K562 (cell line): ENCODE data around the gene ZNHIT2. TPM values are rescaled to one million over a fixed set of nuclear protein-coding genes. Genes with fewer than 3 reads are reported as not detected.
A peak's percentile ranks its signal among the peaks of the same experiment; 100 is the strongest.

ENCODE experiments used
- CBFB ChIP-seq: sonication (generic); formaldehyde crosslinking; IDR thresholded peaks from 2 replicates; pipeline ENCODE4 v1.4.0; 2020; ENCODE audit warnings: mild to moderate bottlenecking, missing genetic modification reagents
- CEBPZ ChIP-seq: fragments of 150-350 bp; IDR thresholded peaks from 2 replicates; pipeline ENCODE4 v1.6.1; 2014; ENCODE audit warnings: low read depth, mild to moderate bottlenecking, low read length, borderline replicate concordance
- CTBP1 ChIP-seq: fragments of 450-650 bp; IDR thresholded peaks from 2 replicates; pipeline ENCODE4 v1.6.1; 2016; ENCODE audit warnings: borderline replicate concordance
- CTCFL ChIP-seq: IDR thresholded peaks from 2 replicates; pipeline ENCODE4 v1.6.1; 2011; ENCODE audit warnings: borderline replicate concordance, low read depth, mild to moderate bottlenecking, moderate library complexity, low read length; ENCODE audit not compliant: insufficient read depth, poor library complexity, severe bottlenecking
- FOXP1 ChIP-seq: sonication (generic); formaldehyde crosslinking; IDR thresholded peaks from 2 replicates; pipeline ENCODE4 v1.8.0; 2022; ENCODE audit warnings: mild to moderate bottlenecking, missing genetic modification reagents
- HNRNPL ChIP-seq: fragments of 200-400 bp; formaldehyde crosslinking; IDR thresholded peaks from 2 replicates; pipeline ENCODE4 v1.6.1; 2017; ENCODE audit warnings: low read depth, mild to moderate bottlenecking, low read length
- NELFE ChIP-seq: IDR thresholded peaks from 2 replicates; pipeline ENCODE4 v1.6.1; 2011; ENCODE audit warnings: mild to moderate bottlenecking; ENCODE audit not compliant: insufficient read depth, insufficient read length
- NONO ChIP-seq, 2 experiments: fragments of 200-400 bp in 1 of 2; fragments of 450-650 bp in 1 of 2; formaldehyde crosslinking in 1 of 2; IDR thresholded peaks; 2 replicates each; pipeline ENCODE4 v1.6.1; 2017; ENCODE audit warnings: low read depth in 2 of 2, mild to moderate bottlenecking in 2 of 2, moderate library complexity in 2 of 2, low read length in 1 of 2
- ZBED1 ChIP-seq: IDR thresholded peaks from 2 replicates; pipeline ENCODE4 v1.6.1; 2014
- ZNF23 ChIP-seq: fragments of 250-450 bp; sonication (Bioruptor Pico); IDR thresholded peaks from 2 replicates; pipeline ENCODE4 v1.4.0; 2020; ENCODE audit warnings: mild to moderate bottlenecking
- ZNF316 ChIP-seq: fragments of 450-650 bp; IDR thresholded peaks from 2 replicates; pipeline ENCODE4 v1.6.1; 2016
- ZNF695 ChIP-seq: fragments of 450-650 bp; formaldehyde crosslinking; IDR thresholded peaks from 2 replicates; pipeline ENCODE4 v1.4.0; 2020; ENCODE audit warnings: mild to moderate bottlenecking, moderate library complexity
- ZNF707 ChIP-seq: fragments of 250-450 bp; sonication (Bioruptor Pico); conservative IDR thresholded peaks from 2 replicates; pipeline ENCODE4 v1.8.0; 2022; ENCODE audit warnings: inconsistent platforms, mild to moderate bottlenecking, moderate library complexity
- polyA plus RNA-seq, 8 experiments: library from polyadenylated mRNA; depleted of rRNA in 4 of 8; stranded (reverse) in 5 of 8; unstranded in 3 of 8; fragments of >200 nt; fragmentation: Nextera tagmentation in 2 of 8; fragmentation: Illumina TruSeq in 1 of 8; extraction: Ambion mirVana in 2 of 8; extraction: Trizol in 1 of 8; gene quantifications; 2 replicates each; pipeline versions ENCODE4 v1.2.1 to v1.2.3, GENCODE V29; 2011 to 2014; ENCODE audit warnings: inconsistent platforms in 1 of 8, missing spikeins in 1 of 8
- total RNA-seq, 7 experiments: library from RNA; depleted of rRNA in 6 of 7; stranded (reverse); fragments of >200 nt in 6 of 7; fragmentation: Illumina TruSeq in 2 of 7; extraction: Trizol in 2 of 7; gene quantifications; 2 replicates each; pipeline versions ENCODE4 v1.2.1 to v1.2.3, GENCODE V29; 2011 to 2021; ENCODE audit warnings: low replicate concordance in 1 of 7

The ZNHIT2 gene
- total and polyA plus RNA-seq, 9 of the 15 experiments (the other 6 are each of a cell fraction or from before 2014, with no cell fraction given) = 0.08 to 39.0 (median 2.5) TPM

- TF ChIP-seq CTCFL (no peak), NELFE (no peak), CEBPZ (no peak), ZBED1 (peak; percentile 57; the same call in 1 of the 2 replicates), ZNF707 (CRISPR knock-in tag) (no peak), ZNF695 (CRISPR knock-in tag) (no peak), HNRNPL (no peak), FOXP1 (CRISPR knock-in tag) (no peak), CBFB (peak; percentile 26; the same call in 1 of the 2 replicates), ZNF316 (no peak), CTBP1 (peak; percentile 17; the same call in 1 of the 2 replicates), NONO (IDR thresholded peaks at IDR 0.05; ENCODE audit: low read depth in 2 of 2, low read length in 1 of 2) (no peak), ZNF23 (no peak)
- TF ChIP-seq, all 486 proteins: peak for 16
Measured at GRCh38 chr11:65132988-65133700, 15.6 kb upstream of the ZNHIT2 start (continued).
